Glomerular endothelial cell (primary cell): ENCODE measurements around the gene SBF2. TPM values are rescaled to one million over a fixed set of nuclear protein-coding genes. Genes with fewer than 3 reads are reported as not detected.

Source experiments
- DNase-seq: peaks from one replicate; pipeline ENCODE4 v3.0.0-alpha.2; 2011; ENCODE audit warnings: low read depth, low spot score; ENCODE audit errors: extremely low read depth
- total RNA-seq: library from RNA; depleted of rRNA; stranded (reverse); fragments of >200 nt; gene quantifications from 2 replicates; pipeline ENCODE4 v1.2.3, GENCODE V29; 2015

Gene SBF2
- total RNA-seq, 1 donor from 2014 or later = 35.5 TPM

DNA sequence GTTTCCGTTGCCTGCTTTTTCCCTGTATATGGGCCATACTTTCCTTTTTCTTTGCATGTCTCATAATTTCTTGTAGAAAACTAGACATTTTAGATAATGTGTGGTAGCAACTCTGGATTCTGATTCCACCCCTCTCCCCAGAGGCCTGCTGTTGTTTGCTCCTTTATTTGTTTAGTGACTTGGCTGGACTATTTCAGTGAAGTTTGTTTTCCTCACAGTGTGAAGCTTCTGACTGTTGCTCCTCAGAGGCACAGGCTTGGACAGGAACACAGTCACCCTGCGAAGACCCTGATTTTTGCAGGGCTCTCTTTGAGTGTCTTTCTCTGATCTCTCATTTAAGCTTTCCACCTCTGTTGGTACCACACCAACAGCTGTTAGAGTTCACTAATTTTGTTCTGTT lies 557.7 kb downstream of the SBF2 start:
- DNase-seq = no peak

GRCh38 chr11:9735919-9736318 lies 558.1 kb downstream of the SBF2 start:
- DNase-seq = no peak

- DNase-seq = no peak
Measured at GRCh38 chr11:9735236-9735635, 558.8 kb downstream of the SBF2 start.

GRCh38 chr11:9733212-9733611 lies 560.8 kb downstream of the SBF2 start:
- DNase-seq = no peak

- DNase-seq = no peak
Measured at GRCh38 chr11:9732453-9732852, 561.6 kb downstream of the SBF2 start.

GRCh38 chr11:9731256-9731655 lies 562.8 kb downstream of the SBF2 start:
- DNase-seq = no peak

Other genes with a start within 250 kb of the SBF2 start
- gene ADM, start 10.9 kb upstream of the SBF2 start, total RNA-seq = 87.0 and 170 TPM in 2 replicates
- 5.0 and 7.7 TPM in 2 replicates for gene AMPD3, start 161.0 kb upstream of the SBF2 start, total RNA-seq
- gene RNF141, start 247.0 kb upstream of the SBF2 start, total RNA-seq = 27.2 and 32.1 TPM in 2 replicates